Peyer's patch (tissue), 4 donors: ENCODE data around the gene EMILIN2.

Source experiments
- POLR2A ChIP-seq, 2 donors: fragments of 450-650 bp; IDR thresholded peaks; one replicate each; pipeline ENCODE4 v1.5.1; 2017; ENCODE audit warnings: antibody characterized with exemption in 2 of 2, mild to moderate bottlenecking in 2 of 2, moderate library complexity in 2 of 2
- TF ChIP-seq, protein P1 (sequence below), 6 experiments: fragments of 450-650 bp in 4 of 6; fragments of 200-600 bp in 2 of 6; sonication (generic) in 1 of 6; IDR thresholded peaks; one replicate each; pipeline ENCODE4 v1.5.1; 2017 to 2019; ENCODE audit warnings: antibody characterized with exemption in 6 of 6, mild to moderate bottlenecking in 3 of 6, moderate library complexity in 1 of 6

DNA sequence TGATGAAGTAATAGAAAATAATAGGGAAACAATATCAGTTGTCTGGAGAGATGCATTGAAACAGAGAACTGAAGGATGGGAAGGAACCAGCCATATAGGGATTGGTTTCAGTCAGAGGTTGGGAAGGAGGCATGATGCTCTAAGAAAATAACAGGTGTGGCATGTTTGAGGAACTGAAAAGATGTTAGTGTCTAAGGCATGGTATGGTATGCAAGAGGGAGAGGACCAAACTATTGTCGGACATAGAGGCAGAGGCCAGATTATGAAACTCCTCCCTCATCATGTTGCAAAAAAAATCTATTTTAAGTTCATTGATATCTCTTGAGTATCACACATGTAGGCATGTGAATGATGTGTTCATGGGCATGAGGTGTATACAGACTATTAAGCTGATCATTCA lies 48.9 kb upstream of the EMILIN2 start:
- TF ChIP-seq, protein P1, sequence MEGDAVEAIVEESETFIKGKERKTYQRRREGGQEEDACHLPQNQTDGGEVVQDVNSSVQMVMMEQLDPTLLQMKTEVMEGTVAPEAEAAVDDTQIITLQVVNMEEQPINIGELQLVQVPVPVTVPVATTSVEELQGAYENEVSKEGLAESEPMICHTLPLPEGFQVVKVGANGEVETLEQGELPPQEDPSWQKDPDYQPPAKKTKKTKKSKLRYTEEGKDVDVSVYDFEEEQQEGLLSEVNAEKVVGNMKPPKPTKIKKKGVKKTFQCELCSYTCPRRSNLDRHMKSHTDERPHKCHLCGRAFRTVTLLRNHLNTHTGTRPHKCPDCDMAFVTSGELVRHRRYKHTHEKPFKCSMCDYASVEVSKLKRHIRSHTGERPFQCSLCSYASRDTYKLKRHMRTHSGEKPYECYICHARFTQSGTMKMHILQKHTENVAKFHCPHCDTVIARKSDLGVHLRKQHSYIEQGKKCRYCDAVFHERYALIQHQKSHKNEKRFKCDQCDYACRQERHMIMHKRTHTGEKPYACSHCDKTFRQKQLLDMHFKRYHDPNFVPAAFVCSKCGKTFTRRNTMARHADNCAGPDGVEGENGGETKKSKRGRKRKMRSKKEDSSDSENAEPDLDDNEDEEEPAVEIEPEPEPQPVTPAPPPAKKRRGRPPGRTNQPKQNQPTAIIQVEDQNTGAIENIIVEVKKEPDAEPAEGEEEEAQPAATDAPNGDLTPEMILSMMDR (IDR thresholded peaks at IDR 0.05): no peak
- TF ChIP-seq POLR2A (IDR thresholded peaks at IDR 0.05): no peak
